GM21367 (cell line): ENCODE results near the gene DNAI1.

Experiments
- ATAC-seq: cut with Tn5 transposase; IDR thresholded peaks from one replicate; pipeline ENCODE4 v1.9.1; 2021; ENCODE audit not compliant: unreplicated experiment

Gene DNAI1

DNA sequence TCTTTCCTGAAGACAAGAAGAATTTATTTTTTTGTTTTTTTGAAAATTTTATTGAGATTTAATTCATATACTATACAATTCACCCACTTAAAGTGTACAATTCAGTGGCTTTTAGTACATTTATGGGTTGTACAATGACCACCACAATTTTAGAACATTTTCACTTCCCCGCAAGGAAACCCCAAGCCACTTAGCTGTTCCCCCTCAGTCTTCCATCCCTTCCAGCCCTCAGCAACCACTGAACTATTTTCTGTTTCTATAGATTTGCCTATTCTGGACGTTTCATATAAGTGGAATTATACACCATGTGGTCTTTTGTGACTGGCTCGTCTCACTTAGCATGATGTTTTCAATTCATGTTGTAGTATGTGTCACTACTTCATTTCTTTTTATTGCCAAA lies 28.0 kb downstream of the DNAI1 start:
- no peak for ATAC-seq

DNA sequence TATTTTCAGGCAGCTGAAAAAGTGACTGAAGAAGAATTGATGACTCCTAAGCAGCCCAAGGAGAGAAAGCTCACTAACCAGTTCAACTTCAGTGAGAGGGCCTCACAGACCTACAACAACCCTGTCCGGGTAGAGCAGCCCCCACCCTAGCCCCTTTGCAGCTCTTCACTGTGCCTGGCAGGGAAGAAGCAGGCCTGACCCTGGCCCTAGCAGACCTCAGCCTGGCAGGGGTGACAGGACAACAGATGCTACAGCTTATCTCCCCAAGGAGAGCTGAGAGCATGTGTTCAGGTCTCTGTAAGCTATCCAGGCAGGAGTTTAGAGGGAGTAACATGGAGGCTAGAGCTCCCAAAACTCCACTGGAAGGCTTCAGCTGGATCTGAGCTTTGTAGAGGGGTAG lies 31.8 kb downstream of the DNAI1 start:
- ATAC-seq: no peak

DNA sequence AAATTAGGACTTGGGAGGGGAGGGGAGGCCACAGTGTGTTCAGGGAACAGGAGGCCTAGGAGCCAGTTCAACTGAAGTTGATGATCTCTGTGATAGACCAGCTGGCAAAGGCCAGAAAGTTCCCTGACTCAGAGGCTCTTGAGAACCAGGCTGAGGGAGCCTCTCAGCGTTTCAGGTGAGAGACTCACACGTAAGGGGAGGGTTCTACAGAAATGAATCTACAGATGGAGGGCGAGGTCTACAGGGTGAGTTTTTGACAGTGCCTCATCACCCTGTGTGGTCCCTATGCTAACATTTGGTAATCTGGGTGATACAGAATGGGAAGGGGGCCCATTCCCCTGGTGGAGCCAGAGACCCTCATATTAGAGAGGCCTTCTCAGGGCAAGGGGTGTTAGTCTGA lies 32.2 kb downstream of the DNAI1 start:
- no peak for ATAC-seq

DNA sequence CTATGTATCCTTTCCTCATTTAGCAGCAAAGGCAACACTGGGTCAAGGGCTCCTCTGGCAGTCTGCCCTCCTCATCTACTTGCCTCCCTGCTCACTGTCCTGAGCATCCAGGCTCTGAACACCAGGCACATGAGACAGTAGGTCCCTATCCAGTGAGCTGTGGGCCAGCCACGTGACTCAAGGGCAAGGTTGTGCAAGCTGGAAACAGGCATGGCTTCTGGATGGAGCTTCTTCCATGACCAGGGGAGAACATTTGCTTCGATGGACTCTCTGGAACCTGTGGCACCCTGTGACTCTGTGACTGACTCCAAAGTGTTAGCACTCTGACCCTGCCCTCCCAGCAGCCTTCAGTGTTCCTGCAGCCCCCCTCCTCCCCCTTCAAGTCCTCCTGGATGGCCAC lies 33.0 kb downstream of the DNAI1 start:
- no peak for ATAC-seq

DNA sequence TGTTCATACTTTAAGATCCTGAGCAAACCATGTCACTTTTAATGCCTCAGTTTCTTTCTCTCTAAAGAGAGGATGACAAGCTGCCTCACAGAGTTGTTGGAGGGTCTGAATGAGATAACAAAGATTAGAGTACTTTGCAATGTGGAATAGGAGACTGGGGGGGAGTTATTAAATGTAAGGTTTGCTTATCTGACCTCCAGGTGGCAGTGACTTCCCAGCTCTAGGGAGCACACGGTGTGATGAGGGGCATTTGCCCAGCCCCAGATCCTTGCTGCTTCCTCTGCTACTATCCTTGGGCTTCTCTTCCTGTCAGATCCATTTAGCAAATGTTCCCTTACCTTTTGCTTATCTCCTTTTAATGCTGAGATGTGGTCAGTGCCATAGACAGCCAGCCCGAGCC lies 33.4 kb downstream of the DNAI1 start:
- ATAC-seq: no peak

DNA sequence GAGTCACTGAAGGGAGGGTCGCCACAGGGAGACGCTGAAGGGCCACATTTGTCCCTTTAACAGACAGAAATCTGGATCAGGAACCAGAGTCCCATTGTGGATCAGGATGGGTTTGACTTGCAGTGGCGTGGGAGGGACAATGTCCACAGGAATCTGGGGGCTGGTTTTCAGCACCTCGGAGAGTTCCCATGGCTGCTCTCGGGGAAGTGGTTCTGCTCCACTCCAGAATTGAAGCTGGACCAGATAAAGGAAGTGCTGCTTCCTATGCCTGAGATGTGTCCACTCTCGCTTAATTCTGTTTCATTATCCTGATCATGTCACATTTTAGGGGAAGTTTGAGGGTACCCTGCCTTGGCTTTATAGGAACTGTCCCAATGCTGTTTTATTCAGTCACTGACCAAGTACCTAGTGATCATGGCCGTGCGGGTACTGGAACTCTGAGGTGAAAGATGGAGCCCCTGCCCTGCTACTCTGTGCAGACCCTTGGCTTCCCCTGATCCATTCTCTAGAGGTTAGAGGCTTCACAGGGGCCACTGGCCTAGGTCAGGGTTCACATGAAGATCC lies 35.4 kb downstream of the DNAI1 start:
- ATAC-seq: no peak

DNA sequence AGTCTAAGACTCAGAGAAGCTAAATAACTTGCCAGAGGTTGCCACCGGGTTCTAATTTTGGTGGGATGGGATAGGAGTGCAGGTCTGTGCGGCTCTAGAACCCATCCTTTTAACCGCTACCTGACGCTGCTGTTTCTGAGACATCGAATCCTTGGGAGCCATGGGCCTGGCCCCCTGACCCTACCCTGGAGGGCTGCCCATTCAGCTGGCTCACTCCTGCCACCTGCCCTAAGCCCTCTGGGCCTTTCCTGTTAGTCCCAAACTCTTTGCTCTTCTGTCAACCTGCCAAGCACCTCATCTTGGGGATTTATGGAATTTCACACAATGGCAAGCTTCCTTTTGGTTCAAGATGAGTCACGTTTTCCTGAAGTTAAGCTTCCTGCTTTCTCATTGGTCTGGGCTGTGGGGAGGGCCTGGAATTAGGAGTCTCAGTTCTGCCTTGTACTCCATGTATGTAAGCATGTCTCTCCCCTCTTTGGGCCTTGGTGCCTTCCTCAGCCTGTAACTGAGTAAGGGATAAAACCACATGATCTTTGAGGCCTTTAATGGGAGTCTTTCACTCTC lies 37.6 kb downstream of the DNAI1 start:
- no peak for ATAC-seq

DNA sequence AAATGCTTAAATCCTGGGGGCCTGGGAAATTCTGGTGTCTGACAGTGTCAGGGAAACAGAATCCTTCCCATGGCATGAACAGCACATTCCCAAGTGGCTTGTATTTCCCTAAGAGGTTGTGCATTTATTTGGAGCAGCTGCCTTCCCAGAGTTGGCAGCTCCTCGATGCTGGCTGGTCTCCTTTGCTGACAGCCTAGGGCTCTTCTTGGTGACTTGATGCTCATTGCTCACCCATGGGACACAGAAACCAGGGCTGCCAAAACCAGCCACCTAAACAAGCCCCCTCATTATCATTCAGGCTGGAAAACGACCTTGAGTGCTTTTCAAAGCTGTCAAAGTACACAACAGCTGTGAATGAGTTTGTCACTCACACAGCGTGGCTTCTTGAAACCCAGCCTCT lies 39.9 kb downstream of the DNAI1 start:
- ATAC-seq: no peak

DNA sequence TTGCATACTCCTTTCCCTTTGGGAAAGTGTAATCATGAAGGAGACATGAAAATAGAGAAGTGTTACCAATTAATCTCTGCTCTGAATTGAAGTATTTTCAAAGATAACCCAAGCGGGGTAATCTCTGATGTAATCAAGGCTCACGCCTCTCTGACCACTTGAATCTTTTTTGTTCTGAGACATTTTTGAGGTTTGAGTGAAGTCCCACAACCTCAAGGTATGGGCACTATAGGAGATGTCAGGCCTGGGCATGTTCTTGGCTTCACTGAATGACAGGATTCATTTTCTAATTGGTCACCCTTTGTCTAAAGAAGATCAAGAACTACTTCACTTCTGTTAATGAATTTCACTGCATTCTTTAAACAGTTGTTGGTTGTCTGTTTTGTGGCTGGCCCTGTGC lies 40.5 kb downstream of the DNAI1 start:
- ATAC-seq: no peak

DNA sequence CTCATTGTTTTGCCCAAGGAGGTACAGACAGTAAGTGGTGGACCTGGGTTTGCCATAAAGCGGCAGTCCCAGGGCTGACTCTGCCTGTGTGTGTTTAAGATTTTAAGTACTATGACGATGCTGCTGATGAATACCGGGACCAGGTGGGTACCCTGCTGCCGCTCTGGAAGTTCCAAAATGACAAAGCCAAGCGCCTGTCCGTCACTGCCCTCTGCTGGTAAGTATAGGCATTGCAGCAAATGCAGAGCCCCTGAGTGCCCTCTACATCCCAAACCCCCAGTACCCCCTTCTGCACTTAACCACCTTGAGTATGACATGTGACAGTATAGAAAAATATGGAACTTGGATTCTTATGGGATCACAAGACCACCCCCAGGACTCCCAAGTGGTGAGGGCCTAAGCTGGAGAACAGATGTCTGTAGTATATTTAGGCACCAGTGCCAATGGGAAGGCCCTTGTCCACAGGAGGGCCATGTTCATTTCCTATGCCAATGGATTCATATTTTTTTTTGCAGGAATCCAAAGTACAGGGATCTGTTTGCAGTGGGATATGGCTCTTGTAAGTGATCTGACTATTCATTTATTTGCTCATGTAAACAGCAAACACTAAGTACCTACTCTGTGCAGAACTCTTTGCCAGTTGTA lies 42.1 kb downstream of the DNAI1 start:
- no peak for ATAC-seq

DNA sequence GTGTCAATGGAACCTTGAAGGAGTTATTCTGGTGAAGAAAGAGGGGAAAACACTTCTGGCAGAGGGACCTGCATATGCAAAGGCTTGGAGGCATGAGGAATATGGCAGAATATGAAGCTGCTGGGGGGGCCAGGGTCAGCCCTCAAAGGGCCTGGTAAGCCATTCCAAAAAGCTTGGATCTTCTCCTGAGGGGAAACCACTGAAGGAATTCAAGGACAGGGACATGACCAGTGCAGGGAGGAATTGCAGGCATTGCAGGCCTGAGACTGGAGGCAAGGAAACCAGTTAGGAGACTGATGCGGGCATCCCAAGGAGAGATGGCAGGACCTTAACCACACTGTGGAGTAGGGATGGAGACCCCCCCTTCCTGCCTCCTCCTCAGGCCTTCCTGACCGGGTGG lies 42.8 kb downstream of the DNAI1 start:
- no peak for ATAC-seq

DNA sequence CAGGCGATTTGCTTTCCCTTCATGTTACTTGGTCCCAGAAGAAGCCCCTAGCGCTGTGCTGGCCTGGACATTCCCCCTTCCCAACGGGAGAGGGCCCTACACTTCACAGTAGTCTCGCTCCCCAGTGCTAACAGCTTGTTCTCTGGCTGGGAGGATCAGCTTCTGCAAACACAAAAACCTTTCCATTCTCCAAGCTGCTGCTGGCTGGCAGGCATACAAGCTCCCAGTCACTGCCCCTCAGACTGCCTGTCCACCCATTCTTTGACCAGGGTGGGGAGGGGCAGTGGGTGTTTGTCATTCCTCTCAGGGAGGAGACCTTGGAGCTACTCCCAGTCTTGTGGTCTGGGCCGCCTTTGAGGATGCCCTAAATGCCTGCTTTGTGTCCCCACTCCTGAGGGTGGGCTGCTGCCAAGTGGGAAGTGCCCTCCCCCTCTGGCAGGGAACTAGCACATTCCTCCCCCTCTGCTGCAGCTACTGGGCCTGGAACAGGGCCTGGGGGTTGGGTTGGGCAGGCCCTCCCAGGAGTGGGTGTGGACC lies 43.4 kb downstream of the DNAI1 start:
- ATAC-seq: no peak

DNA sequence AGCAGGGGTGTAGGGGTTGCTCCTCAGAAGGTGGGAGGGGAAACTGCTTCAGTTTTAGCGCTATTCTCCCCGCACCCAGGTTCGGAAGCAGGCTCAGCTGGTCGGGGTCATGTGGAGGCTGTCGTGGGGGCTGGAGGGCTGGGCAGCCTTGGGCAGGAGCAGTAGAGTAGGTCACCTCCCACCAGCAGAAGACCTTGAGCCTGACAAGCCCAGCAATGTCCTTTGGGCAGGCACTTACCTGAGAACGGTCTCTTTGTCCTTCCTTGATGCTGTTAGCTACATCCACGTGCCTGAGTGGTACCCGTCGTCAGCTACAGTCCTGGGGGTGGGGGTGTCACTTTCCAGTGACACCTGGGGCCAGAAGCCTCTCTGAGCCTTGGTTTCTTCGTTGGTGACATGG lies 43.9 kb downstream of the DNAI1 start:
- no peak for ATAC-seq

DNA sequence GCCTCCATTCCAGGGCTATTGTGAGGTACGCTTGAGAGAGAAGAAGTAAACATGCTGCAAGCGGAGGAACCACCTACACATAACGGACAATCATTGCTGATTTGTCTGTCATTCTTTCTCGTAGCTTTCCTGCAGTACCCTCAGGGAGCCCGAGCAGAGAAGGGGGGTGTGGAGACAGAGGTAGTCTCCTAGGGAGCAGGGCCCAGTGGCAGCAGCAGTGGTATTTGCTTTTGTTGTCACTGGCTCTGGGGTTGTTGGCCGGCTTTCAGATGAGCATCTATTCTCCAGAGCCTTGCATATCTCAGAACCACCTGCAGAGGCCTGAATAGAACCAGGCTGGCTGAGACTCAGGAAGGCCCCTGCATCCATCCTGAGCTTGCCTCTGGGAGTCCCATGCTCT lies 44.3 kb downstream of the DNAI1 start:
- ATAC-seq: no peak

DNA sequence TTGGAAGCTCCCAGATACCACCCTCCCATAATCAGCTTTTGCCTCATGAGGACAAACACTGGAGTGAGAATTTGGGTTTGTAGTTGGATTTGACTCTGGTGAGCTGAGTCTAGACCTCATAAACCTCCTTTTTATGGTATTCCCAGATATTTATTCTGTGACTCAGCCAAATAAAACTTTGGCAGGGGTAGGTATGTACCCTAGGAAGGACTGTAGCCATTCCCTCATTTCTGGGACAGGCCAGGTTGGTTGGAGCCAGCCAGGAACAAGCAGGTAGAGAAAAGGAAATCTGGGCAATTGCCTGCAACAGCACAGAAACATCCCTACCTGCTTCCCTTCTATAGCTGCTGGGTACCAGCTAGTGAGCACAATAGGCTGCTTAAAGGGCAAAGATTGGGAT lies 44.8 kb downstream of the DNAI1 start:
- no peak for ATAC-seq

DNA sequence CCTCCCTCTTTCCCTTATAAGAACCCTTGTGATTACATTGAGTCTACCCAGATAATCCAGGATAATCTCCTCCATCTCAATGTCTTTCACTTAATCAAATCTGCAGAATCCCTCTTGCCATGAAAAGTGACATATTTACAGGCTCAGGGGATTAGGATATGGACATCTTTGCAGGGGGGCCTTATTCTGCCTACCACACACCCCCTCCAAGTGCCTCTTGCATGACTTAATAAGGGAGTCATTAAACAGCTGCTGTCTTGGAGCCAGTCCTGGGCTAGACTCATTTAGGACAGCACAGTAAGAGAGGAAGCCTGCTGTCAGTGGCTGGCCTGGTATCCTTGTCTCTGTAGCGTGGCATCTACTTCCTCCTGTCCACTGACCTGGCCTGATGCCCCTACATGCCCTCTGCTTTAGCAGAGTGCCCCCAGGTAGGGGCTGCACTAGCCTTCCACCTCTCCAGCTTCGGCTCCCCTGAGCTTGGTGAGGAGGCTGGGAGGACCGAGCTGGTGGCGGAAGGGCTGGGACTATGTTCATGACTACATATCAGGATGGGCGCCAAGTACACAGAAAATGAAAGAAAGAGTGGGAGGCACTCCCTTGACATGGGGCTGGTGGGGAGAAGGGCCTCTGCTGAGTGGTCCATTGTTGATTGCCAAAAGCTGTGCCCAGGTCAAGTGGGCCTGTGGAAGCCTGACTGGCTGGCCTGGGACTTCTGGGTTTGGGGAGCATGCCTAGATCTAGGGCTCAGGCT lies 46.9 kb downstream of the DNAI1 start:
- no peak for ATAC-seq

DNA sequence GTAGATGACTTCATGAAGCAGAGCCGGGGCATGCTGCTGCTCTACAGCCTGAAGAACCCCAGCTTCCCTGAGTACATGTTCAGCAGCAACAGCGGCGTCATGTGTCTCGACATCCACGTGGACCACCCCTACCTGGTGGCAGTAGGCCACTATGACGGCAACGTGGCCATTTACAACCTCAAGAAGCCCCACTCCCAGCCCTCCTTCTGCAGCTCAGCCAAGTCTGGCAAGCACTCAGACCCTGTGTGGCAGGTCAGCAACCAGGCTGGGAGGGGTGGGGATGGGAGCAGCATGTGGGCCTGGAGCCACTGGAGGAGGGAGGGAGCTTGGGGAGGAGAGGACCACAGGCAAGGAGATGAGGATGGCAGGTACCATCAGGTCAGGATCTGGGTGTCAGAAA lies 48.0 kb downstream of the DNAI1 start:
- no peak for ATAC-seq

DNA sequence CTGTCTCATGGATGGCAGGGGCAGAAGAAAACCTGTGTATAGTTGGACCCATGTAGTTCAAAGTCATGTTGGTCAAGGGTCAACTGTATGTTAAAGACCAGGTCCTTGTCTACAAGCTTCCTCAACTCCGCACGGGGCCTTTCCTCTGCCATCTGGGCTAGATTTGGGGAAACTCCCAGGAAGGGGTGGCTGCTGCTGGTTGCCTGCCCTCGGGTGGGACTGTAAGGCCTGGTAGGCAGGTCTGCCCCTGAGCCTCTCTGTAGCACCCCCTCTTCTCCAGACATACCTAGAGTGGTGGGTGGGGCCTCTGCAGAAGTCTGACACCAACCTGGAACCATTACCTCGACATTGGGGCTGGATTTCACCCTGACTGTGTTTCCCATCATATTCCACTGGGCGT lies 49.0 kb downstream of the DNAI1 start:
- no peak for ATAC-seq

DNA sequence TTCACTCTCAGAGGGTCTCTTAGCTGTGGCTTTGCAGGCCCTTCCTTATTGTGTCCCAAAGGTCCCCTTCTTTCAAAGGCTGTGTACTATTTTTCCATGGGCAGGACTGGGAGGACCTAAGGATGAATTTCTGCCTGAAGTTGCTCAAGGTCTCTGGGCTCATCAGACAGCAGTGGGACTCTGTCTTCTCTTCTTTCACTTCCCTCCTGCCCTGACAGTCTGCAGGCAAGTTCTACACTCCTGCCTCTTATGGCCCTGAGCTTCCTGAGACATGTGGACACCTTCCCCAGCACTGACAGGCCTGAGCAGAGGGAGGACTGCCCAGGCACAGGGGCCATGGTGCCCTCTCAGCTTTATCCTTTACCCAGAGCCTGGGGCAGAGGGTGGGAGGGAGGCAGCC lies 49.4 kb downstream of the DNAI1 start:
- ATAC-seq: no peak

DNA sequence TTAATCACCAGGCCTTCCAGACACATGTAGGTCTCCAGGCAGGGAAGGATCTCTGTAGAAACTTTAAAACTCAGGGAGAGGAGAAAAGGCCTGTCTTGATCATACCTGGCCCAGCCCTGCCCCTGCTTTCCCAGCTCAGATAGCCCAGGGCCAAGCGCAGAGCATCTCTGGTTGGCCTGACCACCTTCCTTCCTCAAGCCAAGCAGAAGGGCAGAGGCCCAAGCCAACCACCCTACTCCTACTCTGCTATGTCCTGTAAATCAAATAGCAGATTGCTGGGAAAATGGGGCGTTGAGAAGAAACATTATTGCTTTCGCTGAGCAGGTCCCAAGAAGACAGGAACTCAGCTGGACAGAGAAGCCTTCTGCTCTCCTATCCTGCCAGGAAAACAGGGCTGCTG lies 49.9 kb downstream of the DNAI1 start:
- no peak for ATAC-seq

DNA sequence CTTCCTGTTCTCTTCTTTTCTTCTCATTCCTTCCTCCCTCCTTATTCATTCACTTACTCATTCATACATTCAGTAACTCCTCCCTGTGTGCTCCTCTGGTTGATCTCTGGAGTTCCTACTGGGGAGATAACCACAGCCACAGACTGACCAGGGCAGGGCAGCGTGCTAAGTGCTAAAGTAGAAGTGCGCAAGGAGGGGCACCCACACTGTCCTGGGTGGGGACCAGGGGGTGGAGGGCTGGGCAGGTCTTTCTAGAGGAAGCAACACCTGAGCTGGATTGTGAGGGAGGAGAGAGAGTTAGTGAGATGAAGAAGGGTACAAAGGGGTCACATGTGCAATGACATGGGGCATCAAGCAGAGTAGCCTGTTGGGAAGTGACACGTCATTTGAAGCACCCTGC lies 50.3 kb downstream of the DNAI1 start:
- ATAC-seq: no peak
